ENCODE data around the gene SEC24C.

- TF ChIP-seq POLR2A (IDR thresholded peaks at IDR 0.05; ENCODE audit: low read length) (no peak), GATA1 (IDR thresholded peaks at IDR 0.05; ENCODE audit: low read depth, low read length) (no peak)
Measured at GRCh38 chr10:73765066-73765465, 20.9 kb downstream of the SEC24C start.
